22Rv1 (cell line): ENCODE data around the gene TSC22D1.

Experiments used
- CTCF ChIP-seq: fragments of 450-650 bp; IDR thresholded peaks from 2 replicates; pipeline ENCODE4 v1.5.1; 2017; ENCODE audit warnings: mild to moderate bottlenecking
- ZFX ChIP-seq: fragments of 450-650 bp; IDR thresholded peaks from 2 replicates; pipeline ENCODE4 v1.6.1; 2017; ENCODE audit warnings: antibody characterized with exemption, borderline replicate concordance

GRCh38 chr13:44451126-44451525, 125.0 kb downstream of the TSC22D1 start:
- TF ChIP-seq ZFX (no peak), CTCF (no peak)
